Measurements from ENCODE around the gene SKP2.

GRCh38 chr5:36161361-36161760, 9.4 kb downstream of the SKP2 start:
- TF ChIP-seq, protein P1, sequence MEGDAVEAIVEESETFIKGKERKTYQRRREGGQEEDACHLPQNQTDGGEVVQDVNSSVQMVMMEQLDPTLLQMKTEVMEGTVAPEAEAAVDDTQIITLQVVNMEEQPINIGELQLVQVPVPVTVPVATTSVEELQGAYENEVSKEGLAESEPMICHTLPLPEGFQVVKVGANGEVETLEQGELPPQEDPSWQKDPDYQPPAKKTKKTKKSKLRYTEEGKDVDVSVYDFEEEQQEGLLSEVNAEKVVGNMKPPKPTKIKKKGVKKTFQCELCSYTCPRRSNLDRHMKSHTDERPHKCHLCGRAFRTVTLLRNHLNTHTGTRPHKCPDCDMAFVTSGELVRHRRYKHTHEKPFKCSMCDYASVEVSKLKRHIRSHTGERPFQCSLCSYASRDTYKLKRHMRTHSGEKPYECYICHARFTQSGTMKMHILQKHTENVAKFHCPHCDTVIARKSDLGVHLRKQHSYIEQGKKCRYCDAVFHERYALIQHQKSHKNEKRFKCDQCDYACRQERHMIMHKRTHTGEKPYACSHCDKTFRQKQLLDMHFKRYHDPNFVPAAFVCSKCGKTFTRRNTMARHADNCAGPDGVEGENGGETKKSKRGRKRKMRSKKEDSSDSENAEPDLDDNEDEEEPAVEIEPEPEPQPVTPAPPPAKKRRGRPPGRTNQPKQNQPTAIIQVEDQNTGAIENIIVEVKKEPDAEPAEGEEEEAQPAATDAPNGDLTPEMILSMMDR (IDR thresholded peaks at IDR 0.05 in 8 of 11, conservative IDR thresholded peaks at IDR 0.05 in 3 of 11), result no peak
- TF ChIP-seq POLR2A (IDR thresholded peaks at IDR 0.05) (no peak), POLR2AphosphoS5 (IDR thresholded peaks at IDR 0.05) (no peak)

All from spleen (tissue), 7 donors.